BLaER1 (cell line): ENCODE results near the gene COL13A1.

Experiments used
- H3K27ac ChIP-seq: shearing (Covaris generic); formaldehyde crosslinking; 2 replicates; pipeline ENCODE4 v1.8.1; 2022
- H3K27me3 ChIP-seq: shearing (Covaris generic); formaldehyde crosslinking; 2 replicates; pipeline ENCODE4 v1.8.1; 2022
- H3K36me3 ChIP-seq: shearing (Covaris generic); formaldehyde crosslinking; 2 replicates; pipeline ENCODE4 v1.8.1; 2022
- H3K4me1 ChIP-seq: shearing (Covaris generic); formaldehyde crosslinking; 2 replicates; pipeline ENCODE4 v1.8.1; 2022
- H3K4me2 ChIP-seq: shearing (Covaris generic); formaldehyde crosslinking; 2 replicates; pipeline ENCODE4 v1.8.1; 2022
- H3K4me3 ChIP-seq: shearing (Covaris generic); formaldehyde crosslinking; 2 replicates; pipeline ENCODE4 v1.8.1; 2022
- H3K9ac ChIP-seq: shearing (Covaris generic); formaldehyde crosslinking; 2 replicates; pipeline ENCODE4 v1.8.1; 2022
- H3K9me3 ChIP-seq: shearing (Covaris generic); formaldehyde crosslinking; 2 replicates; pipeline ENCODE4 v1.8.1; 2022
- H4K20me1 ChIP-seq: shearing (Covaris generic); formaldehyde crosslinking; 2 replicates; pipeline ENCODE4 v1.8.1; 2022
- Cebpa-rat ChIP-seq: shearing (Covaris generic); IDR thresholded peaks from 2 replicates; pipeline ENCODE4 v1.8.1; 2022

COL13A1 gene

GRCh38 chr10:69848454-69848853, 46.7 kb downstream of the COL13A1 start:
- Histone ChIP-seq H4K20me1 (no peaks in the 10 kb centered on the region), H3K36me3 (no peaks in the 10 kb centered on the region), H3K9ac (peak overlapping the region; percentile 32; the same call in 1 of the 2 replicates), H3K4me1 (peaks cover 47% of the 10 kb centered on the region), H3K27me3 (no peaks in the 10 kb centered on the region), H3K27ac (no peak overlapping the region), H3K4me2 (peak overlapping the region; percentile 87), H3K4me3 (no peak overlapping the region), H3K9me3 (no peaks in the 10 kb centered on the region)
- no peak for TF ChIP-seq Cebpa-rat

GRCh38 chr10:69849825-69850224, 48.1 kb downstream of the COL13A1 start:
- Histone ChIP-seq H3K4me1 (peaks cover 56% of the 10 kb centered on the region), H3K4me3 (no peak overlapping the region), H3K9me3 (no peaks in the 10 kb centered on the region), H3K9ac (no peak overlapping the region), H3K4me2 (peak overlapping the region; percentile 87; the same call in 1 of the 2 replicates), H3K36me3 (no peaks in the 10 kb centered on the region), H4K20me1 (no peaks in the 10 kb centered on the region), H3K27ac (no peak overlapping the region), H3K27me3 (no peaks in the 10 kb centered on the region)
- TF ChIP-seq Cebpa-rat: no peak

DNA sequence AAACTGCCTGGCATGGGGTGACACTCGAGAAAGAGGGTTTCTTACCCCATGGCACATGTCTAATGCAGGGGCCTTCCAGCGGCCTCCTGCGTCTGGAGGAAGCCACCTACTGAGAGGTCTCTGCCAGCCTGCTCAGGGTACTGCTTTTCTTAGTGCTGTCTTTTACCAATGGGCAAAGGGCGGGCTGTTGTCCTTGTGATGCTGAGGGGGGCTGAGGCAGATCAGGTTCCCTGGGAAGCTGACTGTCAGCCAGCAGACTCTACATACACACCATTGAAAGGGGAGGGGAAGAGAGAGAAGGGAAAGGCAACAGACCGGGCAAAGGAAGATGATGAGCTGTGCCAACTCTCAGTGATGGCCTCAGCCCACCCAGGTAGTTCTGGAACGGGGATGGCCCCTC, 48.7 kb downstream of the COL13A1 start:
- H3K27me3 ChIP-seq: no peaks in the 10 kb centered on the region
- no peak for TF ChIP-seq Cebpa-rat

DNA sequence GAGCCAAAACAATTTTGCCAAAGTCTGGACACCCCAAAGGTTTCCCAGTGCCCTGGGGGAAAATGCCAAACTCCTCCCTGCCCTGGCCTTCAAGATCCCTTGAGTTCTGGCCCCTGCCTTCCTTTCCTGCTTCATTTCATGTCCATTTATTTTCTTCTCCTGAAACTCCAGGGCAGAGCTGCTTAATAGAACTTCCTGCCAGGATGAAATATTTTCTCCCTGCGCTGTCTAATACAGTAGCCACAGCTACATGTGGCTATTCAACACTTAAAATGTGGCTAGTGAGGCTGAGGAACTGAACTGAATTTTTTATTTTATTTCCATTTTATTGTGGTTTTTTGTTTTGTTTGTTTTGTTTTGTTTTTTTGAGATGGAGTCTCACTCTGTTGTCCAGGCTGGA, 49.6 kb downstream of the COL13A1 start:
- no peaks in the 10 kb centered on the region for H3K36me3 ChIP-seq
- no peak overlapping the region for H3K27ac ChIP-seq
- H3K9me3 ChIP-seq: no peaks in the 10 kb centered on the region
- no peaks in the 10 kb centered on the region for H4K20me1 ChIP-seq
- H3K9ac ChIP-seq: no peak overlapping the region
- peaks cover 58% of the 10 kb centered on the region for H3K4me1 ChIP-seq
- no peak overlapping the region for H3K4me2 ChIP-seq
- TF ChIP-seq Cebpa-rat: no peak
- H3K4me3 ChIP-seq: no peak overlapping the region
- H3K27me3 ChIP-seq: no peaks in the 10 kb centered on the region

More for the DNA sequence above, 48.7 kb downstream of the COL13A1 start:
- H3K27ac ChIP-seq: no peak overlapping the region
- no peak overlapping the region for H3K4me3 ChIP-seq
- H3K4me1 ChIP-seq: peaks cover 58% of the 10 kb centered on the region
- H3K9me3 ChIP-seq: no peaks in the 10 kb centered on the region
- H3K36me3 ChIP-seq: no peaks in the 10 kb centered on the region
- no peak overlapping the region for H3K4me2 ChIP-seq
- H4K20me1 ChIP-seq: no peaks in the 10 kb centered on the region
- H3K9ac ChIP-seq: no peak overlapping the region

DNA sequence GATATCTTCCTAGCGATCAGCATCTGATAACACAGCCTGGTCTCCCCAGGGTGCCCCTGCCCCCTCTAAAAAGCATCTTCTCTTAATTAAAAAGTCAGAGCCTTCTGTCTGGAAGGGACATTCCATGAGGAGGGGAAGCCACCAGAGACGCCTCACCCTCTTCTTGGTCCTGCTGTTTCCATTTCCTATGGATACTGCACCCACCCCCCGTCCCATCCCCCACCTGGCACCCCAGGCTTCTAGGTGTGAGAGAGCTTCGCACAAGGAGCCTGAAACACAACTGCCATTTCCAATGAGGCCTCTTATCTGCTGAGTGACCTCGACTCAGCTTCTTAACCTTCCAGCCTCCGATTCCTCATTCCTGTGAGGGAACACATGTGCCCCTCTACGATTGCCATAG, 51.4 kb downstream of the COL13A1 start:
- no peak overlapping the region for H3K27ac ChIP-seq
- H4K20me1 ChIP-seq: no peaks in the 10 kb centered on the region
- no peak overlapping the region for H3K9ac ChIP-seq
- H3K27me3 ChIP-seq: no peaks in the 10 kb centered on the region
- H3K9me3 ChIP-seq: no peaks in the 10 kb centered on the region
- H3K4me2 ChIP-seq: no peak overlapping the region
- no peak for TF ChIP-seq Cebpa-rat
- H3K36me3 ChIP-seq: no peaks in the 10 kb centered on the region
- peaks cover 56% of the 10 kb centered on the region for H3K4me1 ChIP-seq
- H3K4me3 ChIP-seq: no peak overlapping the region

- Histone ChIP-seq H4K20me1 (no peaks in the 10 kb centered on the region), H3K9ac (no peak overlapping the region), H3K36me3 (no peaks in the 10 kb centered on the region), H3K9me3 (no peaks in the 10 kb centered on the region), H3K27ac (no peak overlapping the region), H3K27me3 (no peaks in the 10 kb centered on the region), H3K4me2 (peak overlapping the region; percentile 40), H3K4me3 (no peak overlapping the region), H3K4me1 (peaks cover 41% of the 10 kb centered on the region)
- no peak for TF ChIP-seq Cebpa-rat
Measured at GRCh38 chr10:69854511-69855345, 53.0 kb downstream of the COL13A1 start.

DNA sequence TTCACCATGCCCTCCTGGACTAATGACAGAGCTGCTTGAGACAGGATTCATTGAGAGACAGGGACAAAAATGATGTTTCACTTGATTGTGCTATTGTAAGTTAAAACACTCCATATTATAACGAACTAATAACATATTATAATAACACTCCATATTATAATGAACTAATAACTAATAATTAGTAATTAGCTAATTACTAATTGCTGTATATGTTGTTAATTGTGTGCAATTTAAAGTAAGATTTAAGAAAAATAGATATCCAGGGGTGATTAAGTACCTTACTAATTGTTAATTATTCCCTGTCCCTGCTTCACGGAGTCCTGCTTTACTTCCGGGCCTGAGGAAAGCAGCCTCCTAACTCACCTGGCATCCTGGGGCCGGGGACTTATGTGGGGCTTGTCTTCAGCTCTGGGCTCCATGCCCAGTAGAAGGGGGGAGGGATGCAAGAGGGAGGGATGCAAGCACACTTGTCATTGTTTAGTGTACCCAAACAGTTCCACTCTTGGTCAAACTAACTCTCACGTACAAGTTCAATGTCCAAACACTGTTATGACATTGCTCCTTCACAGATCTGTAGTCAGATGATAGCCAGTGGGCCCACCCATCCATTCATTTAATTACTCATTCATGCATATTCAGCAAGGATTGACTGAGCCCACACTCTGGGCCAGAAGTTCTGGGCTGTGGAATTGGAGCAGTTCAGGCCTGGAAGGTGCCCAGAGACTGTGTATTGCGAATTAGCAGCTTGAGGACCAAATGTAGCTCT, 53.8 kb downstream of the COL13A1 start:
- peaks cover 48% of the 10 kb centered on the region for H3K4me1 ChIP-seq
- H3K4me3 ChIP-seq: no peak overlapping the region
- H3K27me3 ChIP-seq: no peaks in the 10 kb centered on the region
- H4K20me1 ChIP-seq: no peaks in the 10 kb centered on the region
- H3K9me3 ChIP-seq: no peaks in the 10 kb centered on the region
- H3K27ac ChIP-seq: no peak overlapping the region
- H3K9ac ChIP-seq: no peak overlapping the region
- peak overlapping the region; percentile 79 for H3K4me2 ChIP-seq
- TF ChIP-seq Cebpa-rat: no peak
- H3K36me3 ChIP-seq: no peaks in the 10 kb centered on the region

- Histone ChIP-seq H3K9ac (peak overlapping the region; percentile 27; the same call in 1 of the 2 replicates), H3K4me3 (no peak overlapping the region), H3K27ac (peak overlapping the region; percentile 60), H3K27me3 (no peaks in the 10 kb centered on the region), H3K4me1 (peaks cover 60% of the 10 kb centered on the region), H4K20me1 (no peaks in the 10 kb centered on the region), H3K36me3 (no peaks in the 10 kb centered on the region), H3K4me2 (peak overlapping the region; percentile 79), H3K9me3 (no peaks in the 10 kb centered on the region)
- TF ChIP-seq Cebpa-rat: no peak
Measured at GRCh38 chr10:69856601-69857166, 55.0 kb downstream of the COL13A1 start.

DNA sequence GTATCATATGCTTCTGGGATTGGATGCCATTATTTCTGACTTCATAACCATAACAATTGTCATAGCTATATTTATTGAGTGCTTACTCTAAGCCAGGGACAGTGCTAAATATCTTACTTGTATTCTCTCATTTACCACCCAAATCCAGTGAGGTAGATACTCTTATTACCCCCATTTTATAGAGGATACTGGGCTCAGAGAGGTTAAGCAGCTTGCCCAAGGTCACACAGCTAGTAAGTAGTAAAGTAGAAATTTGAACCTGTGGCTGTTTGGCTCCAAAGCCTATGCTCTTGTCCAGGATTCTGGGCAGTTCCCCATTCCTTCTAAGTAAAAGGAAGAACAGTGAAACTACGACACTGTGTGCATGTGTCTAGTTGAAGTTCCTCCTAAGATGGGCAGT, 56.5 kb downstream of the COL13A1 start:
- TF ChIP-seq Cebpa-rat: no peak

GRCh38 chr10:69860271-69860670, 58.6 kb downstream of the COL13A1 start:
- no peaks in the 10 kb centered on the region for H3K36me3 ChIP-seq
- peaks cover 57% of the 10 kb centered on the region for H3K4me1 ChIP-seq
- no peaks in the 10 kb centered on the region for H3K9me3 ChIP-seq
- H4K20me1 ChIP-seq: no peaks in the 10 kb centered on the region
- H3K9ac ChIP-seq: no peak overlapping the region
- H3K27me3 ChIP-seq: no peaks in the 10 kb centered on the region
- no peak for TF ChIP-seq Cebpa-rat
- peak overlapping the region; percentile 51 for H3K4me2 ChIP-seq
- H3K4me3 ChIP-seq: no peak overlapping the region
- H3K27ac ChIP-seq: peak overlapping the region; percentile 41

More for the DNA sequence above, 56.5 kb downstream of the COL13A1 start:
- Histone ChIP-seq H3K4me2 (no peak overlapping the region), H3K4me3 (no peak overlapping the region), H3K4me1 (peaks cover 70% of the 10 kb centered on the region), H4K20me1 (no peaks in the 10 kb centered on the region), H3K27ac (no peak overlapping the region), H3K9me3 (no peaks in the 10 kb centered on the region), H3K9ac (no peak overlapping the region), H3K27me3 (no peaks in the 10 kb centered on the region), H3K36me3 (no peaks in the 10 kb centered on the region)
